ENCODE data around the gene NAGLU. TPM values are rescaled to one million over a fixed set of nuclear protein-coding genes. Genes with fewer than 3 reads are reported as not detected.

Gene NAGLU
- total and polyA plus RNA-seq, 2 of the 13 experiments (the other 11 are each of a cell fraction or from before 2014, with no cell fraction given): 28.2 to 40.1 TPM

- TF ChIP-seq PAXIP1 (CRISPR knock-in tag; conservative IDR thresholded peaks at IDR 0.05) (no peak), ASH2L (IDR thresholded peaks at IDR 0.05; ENCODE audit: insufficient read length, low read depth, low read length) (no peak), GPN1 (CRISPR knock-in tag; IDR thresholded peaks at IDR 0.05; ENCODE audit: borderline replicate concordance) (no peak), MED1 (CRISPR knock-in tag; IDR thresholded peaks at IDR 0.05) (peak; percentile 57), SMC3 (IDR thresholded peaks at IDR 0.05; ENCODE audit: low read length) (peak; percentile 57), NFYB (CRISPR knock-in tag; IDR thresholded peaks at IDR 0.05) (no peak), ZNF644 (CRISPR knock-in tag; IDR thresholded peaks at IDR 0.05; ENCODE audit: low read depth) (no peak), ISX (CRISPR knock-in tag; conservative IDR thresholded peaks at IDR 0.05) (no peak), MAZ (IDR thresholded peaks at IDR 0.05; ENCODE audit: borderline replicate concordance, low read depth, low read length) (no peak), MAZ (CRISPR knock-in tag; IDR thresholded peaks at IDR 0.05; ENCODE audit: low read depth) (no peak), ZNF225 (CRISPR knock-in tag; IDR thresholded peaks at IDR 0.05) (no peak), NR2F6 (IDR thresholded peaks at IDR 0.05) (no peak), NR2F6 (CRISPR knock-in tag; IDR thresholded peaks at IDR 0.05) (peak; percentile 59), ZNF552 (CRISPR knock-in tag; IDR thresholded peaks at IDR 0.05; ENCODE audit: borderline replicate concordance) (no peak), ZC3H13 (CRISPR knock-in tag; IDR thresholded peaks at IDR 0.05) (no peak), ZNF788 (CRISPR knock-in tag; IDR thresholded peaks at IDR 0.05; ENCODE audit: borderline replicate concordance) (no peak), ELF1 (CRISPR knock-in tag; IDR thresholded peaks at IDR 0.05) (no peak), ZNF180 (CRISPR knock-in tag; IDR thresholded peaks at IDR 0.05; ENCODE audit: borderline replicate concordance, low read depth) (no peak), ZKSCAN8 (CRISPR knock-in tag; IDR thresholded peaks at IDR 0.05; ENCODE audit: borderline replicate concordance) (peak; percentile 43; the same call in 1 of the 2 replicates), MTA1 (CRISPR knock-in tag; IDR thresholded peaks at IDR 0.05; ENCODE audit: borderline replicate concordance) (no peak), RAD21 (CRISPR knock-in tag; IDR thresholded peaks at IDR 0.05) (peak; percentile 89), ZNF3 (CRISPR knock-in tag; IDR thresholded peaks at IDR 0.05) (no peak)
- TF ChIP-seq, protein P1, sequence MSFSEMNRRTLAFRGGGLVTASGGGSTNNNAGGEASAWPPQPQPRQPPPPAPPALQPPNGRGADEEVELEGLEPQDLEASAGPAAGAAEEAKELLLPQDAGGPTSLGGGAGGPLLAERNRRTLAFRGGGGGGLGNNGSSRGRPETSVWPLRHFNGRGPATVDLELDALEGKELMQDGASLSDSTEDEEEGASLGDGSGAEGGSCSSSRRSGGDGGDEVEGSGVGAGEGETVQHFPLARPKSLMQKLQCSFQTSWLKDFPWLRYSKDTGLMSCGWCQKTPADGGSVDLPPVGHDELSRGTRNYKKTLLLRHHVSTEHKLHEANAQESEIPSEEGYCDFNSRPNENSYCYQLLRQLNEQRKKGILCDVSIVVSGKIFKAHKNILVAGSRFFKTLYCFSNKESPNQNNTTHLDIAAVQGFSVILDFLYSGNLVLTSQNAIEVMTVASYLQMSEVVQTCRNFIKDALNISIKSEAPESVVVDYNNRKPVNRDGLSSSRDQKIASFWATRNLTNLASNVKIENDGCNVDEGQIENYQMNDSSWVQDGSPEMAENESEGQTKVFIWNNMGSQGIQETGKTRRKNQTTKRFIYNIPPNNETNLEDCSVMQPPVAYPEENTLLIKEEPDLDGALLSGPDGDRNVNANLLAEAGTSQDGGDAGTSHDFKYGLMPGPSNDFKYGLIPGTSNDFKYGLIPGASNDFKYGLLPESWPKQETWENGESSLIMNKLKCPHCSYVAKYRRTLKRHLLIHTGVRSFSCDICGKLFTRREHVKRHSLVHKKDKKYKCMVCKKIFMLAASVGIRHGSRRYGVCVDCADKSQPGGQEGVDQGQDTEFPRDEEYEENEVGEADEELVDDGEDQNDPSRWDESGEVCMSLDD (CRISPR knock-in tag; IDR thresholded peaks at IDR 0.05; ENCODE audit: borderline replicate concordance): no peak
- TF ChIP-seq, protein P2, sequence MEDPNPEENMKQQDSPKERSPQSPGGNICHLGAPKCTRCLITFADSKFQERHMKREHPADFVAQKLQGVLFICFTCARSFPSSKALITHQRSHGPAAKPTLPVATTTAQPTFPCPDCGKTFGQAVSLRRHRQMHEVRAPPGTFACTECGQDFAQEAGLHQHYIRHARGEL (CRISPR knock-in tag; IDR thresholded peaks at IDR 0.05): no peak
- TF ChIP-seq, protein P3, sequence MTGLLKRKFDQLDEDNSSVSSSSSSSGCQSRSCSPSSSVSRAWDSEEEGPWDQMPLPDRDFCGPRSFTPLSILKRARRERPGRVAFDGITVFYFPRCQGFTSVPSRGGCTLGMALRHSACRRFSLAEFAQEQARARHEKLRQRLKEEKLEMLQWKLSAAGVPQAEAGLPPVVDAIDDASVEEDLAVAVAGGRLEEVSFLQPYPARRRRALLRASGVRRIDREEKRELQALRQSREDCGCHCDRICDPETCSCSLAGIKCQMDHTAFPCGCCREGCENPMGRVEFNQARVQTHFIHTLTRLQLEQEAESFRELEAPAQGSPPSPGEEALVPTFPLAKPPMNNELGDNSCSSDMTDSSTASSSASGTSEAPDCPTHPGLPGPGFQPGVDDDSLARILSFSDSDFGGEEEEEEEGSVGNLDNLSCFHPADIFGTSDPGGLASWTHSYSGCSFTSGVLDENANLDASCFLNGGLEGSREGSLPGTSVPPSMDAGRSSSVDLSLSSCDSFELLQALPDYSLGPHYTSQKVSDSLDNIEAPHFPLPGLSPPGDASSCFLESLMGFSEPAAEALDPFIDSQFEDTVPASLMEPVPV (CRISPR knock-in tag; IDR thresholded peaks at IDR 0.05): no peak
Observed at GRCh38 chr17:42517516-42517915, 18.5 kb upstream of the NAGLU start (continued).

Measured in HepG2 (cell line).